Measurements from ENCODE around the gene ACTG1.
A peak's percentile ranks its signal among the peaks of the same experiment; 100 is the strongest.

ACTG1 gene

GRCh38 chr17:81492202-81492601, 20.4 kb downstream of the ACTG1 start:
- DNase-seq = no peak

- DNase-seq = no peak
Measured at GRCh38 chr17:81491761-81492160, 20.8 kb downstream of the ACTG1 start.

GRCh38 chr17:81491181-81491581, 21.4 kb downstream of the ACTG1 start:
- no peak for DNase-seq

- no peak for DNase-seq
Measured at GRCh38 chr17:81489998-81490992, 22.3 kb downstream of the ACTG1 start.

- no peak for DNase-seq
Measured at GRCh38 chr17:81489012-81489997, 23.3 kb downstream of the ACTG1 start.

GRCh38 chr17:81488276-81488860, 24.2 kb downstream of the ACTG1 start:
- DNase-seq = no peak

GRCh38 chr17:81487487-81488275, 24.9 kb downstream of the ACTG1 start:
- peak; percentile 31 for DNase-seq

- no peak for DNase-seq
Measured at GRCh38 chr17:81487089-81487486, 25.5 kb downstream of the ACTG1 start.

- DNase-seq = no peak
Measured at GRCh38 chr17:81486199-81486810, 26.3 kb downstream of the ACTG1 start.

- peak; percentile 76 for DNase-seq
Measured at GRCh38 chr17:81484195-81484979, 28.2 kb downstream of the ACTG1 start.

GRCh38 chr17:81483862-81484194, 28.8 kb downstream of the ACTG1 start:
- DNase-seq = no peak

- DNase-seq = no peak
Measured at GRCh38 chr17:81483085-81483861, 29.3 kb downstream of the ACTG1 start.

- no peak for DNase-seq
Measured at GRCh38 chr17:81482673-81483072, 29.9 kb downstream of the ACTG1 start.

GRCh38 chr17:81481815-81482505, 30.6 kb downstream of the ACTG1 start:
- DNase-seq = no peak

GRCh38 chr17:81481073-81481799, 31.4 kb downstream of the ACTG1 start:
- DNase-seq = peak; percentile 28

- DNase-seq = no peak
Measured at GRCh38 chr17:81480140-81481072, 32.2 kb downstream of the ACTG1 start.

Measured in NCI-H2081 treated with DMSO at 0.1 percent for 48 hours (cell line).